Activated CD8-positive, alpha-beta memory T cell treated with anti-CD3 and anti-CD28 coated beads for 4 hours (primary cell): ENCODE data around the gene MEGF8.
"Not testable (repeated sequence)": the region's sequence is repeated elsewhere in the genome, so short reads cannot be mapped to it uniquely, and the experiment has no call there.

Source experiments
- DNase-seq, 2 donors: peaks; one replicate each; pipeline ENCODE4 v3.0.0-alpha.2; 2020; ENCODE audit warnings: low read depth in 2 of 2

The MEGF8 gene

DNA sequence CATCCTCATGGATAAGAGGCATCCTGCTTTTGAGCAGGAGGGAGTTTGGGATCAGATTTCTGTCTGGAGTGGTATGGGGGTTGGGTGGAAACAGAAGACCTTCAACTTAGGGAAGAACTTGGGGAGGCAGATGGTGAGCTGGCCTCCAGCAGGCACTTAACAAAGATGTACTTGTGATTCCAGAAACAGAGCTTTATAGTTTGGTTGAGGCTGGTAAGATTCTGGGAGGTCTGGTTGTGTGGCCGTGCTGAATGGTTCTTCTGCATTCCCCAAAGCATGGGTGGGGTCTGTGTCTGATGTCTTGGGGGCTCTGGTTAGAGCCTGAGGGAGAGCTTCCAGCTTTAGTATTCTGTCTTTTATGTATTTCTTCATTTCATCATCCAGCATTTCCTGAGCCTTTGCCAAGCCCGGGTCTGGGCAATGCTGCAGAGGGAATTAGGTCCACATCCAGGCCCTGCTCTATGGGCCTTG is 4.8 kb downstream of the MEGF8 start:
- DNase-seq, result no peak

DNA sequence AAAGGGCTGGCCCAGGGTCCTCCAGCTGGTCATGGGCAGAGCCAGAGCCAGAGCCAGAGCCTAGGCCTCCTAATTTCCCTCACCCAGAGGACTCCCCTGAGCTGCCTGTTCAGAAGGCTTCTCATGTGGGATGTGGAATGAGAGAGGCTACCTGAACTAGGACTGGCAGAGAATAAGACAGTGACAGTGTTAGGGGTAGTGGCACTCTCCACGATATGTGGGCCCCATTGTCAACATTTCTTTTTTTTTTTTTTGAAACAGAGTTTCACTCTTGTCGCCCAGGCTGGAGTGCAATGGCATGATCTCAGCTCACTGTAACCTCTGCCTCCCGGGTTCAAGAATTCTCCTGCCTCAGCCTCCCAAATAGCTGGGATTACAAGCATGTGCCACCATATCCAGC is 5.9 kb downstream of the MEGF8 start:
- DNase-seq, result not testable (repeated sequence)

DNA sequence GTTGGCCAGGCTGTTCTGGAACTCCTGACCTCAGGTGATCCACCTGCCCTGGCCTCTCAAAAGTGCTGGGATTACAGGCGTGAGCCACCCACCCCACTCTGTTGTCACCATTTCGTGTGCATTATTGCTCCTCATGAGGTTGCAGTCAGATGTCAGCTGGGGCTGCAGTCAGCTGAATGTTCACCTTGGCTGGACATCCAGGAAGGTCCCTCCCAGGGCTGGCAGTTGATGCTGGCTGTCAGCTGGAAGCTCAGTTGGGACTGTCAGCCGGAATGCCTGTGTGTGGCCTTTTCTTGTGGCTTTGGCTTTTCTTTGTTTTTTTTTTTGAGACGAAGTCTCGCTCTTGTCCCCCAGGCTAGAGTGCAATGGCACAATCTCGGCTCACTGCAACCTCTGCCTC is 6.6 kb downstream of the MEGF8 start:
- DNase-seq, result no peak

DNA sequence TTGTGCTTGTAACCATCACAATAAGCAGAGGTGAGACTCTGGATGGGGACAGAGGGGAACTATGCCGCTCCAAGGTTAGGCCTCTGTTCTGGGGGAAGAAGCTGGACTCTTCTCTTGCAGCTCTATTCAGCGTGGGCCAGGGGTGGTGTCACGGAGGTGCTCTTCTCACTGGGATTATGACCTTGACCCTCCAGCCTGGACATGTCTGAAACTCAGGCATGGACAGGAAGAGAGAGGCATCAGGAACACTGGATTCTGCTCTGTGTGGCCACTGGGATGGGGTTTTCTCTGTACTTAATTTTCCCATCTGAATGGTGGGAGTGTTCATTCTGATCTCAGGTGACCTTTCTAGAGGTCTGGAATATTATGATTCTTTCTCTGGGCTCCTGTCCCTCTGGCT is 7.6 kb downstream of the MEGF8 start:
- no peak for DNase-seq

DNA sequence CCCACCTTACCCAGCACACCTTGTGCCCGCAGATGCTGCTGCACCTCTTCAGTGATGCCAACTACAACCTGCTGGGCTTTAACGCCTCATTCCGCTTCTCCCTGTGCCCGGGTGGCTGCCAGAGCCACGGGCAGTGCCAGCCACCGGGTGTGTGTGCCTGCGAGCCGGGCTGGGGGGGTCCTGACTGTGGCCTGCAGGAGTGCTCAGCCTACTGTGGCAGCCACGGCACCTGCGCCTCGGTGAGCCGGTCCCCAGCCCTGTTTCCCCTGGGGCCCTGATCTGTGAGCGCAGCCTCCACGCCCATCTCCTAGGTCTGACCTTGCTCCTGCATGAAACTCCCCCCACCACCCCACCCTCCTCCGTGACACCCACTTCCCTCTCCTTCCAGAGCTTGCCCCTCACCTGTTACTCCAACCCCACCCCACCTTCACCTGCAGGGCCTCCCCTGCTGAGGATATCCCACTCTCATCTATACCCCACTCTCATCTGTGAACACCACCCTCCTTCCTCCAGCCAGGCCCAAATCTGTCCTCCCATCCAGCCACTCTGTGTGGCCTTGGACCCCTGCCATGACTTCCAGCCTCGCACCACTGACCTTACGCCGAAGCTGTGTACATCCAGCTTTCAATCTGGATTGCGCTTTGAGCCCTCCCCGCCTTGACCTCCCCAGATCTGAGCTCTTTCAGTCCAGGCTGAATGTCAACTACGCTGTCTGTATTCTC is 8.7 kb downstream of the MEGF8 start:
- no peak for DNase-seq

DNA sequence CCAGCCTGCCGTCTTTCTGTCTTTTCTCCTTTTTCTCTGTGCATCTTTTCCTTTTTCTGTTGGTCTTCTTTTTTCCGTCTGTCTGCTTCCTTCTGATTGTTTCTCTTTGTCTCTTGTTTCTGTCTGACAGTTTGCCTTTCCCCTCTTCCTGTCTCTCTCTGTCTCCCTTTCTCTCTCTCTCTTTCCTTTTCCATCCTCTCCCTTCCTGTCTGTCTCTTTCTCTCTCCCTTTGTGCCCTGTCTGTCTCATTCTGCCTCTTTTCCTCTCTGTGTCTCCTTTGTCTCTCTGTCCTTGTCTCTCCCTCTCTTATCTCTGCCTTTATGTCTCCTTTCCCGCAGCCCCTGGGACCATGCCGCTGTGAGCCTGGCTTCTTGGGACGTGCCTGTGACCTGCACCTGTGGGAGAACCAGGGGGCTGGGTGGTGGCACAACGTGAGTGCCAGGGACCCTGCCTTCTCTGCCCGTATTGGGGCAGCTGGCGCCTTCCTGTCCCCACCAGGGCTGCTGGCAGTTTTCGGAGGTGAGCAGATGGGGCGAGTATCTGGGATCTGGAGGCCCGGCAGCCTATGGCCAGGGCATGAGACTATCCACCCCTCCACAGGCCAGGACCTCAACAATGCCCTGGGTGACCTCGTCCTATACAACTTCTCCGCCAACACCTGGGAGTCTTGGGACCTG is 9.4 kb downstream of the MEGF8 start:
- DNase-seq, result no peak

DNA sequence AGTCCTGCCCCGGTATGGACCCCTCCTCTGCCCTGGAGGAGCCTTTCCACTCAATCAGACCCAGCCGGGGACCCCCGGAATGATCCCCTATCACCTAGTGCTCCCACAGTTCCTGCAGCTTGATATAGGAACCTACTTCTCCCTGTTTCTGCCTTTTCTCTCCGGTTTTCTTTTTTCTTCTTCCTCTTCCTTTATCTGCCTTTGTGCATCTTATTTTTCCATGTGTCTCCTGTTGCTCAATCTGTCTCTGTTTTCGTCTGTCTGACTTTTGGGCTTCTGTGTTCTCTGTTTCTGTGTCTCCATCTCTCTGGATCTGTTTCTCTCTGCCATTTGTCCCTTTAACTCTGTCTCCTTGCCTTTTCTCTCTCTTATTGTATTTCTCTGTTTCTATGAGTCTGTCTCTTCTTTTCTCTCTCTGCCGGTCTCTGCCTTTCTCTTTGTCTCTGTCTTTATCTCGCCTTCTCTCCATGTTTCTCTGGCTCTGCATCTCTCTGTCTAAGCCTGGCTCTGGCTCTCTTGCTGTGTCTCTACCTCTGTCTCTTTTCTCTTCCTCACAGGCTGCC is 10.0 kb downstream of the MEGF8 start:
- no peak for DNase-seq

DNA sequence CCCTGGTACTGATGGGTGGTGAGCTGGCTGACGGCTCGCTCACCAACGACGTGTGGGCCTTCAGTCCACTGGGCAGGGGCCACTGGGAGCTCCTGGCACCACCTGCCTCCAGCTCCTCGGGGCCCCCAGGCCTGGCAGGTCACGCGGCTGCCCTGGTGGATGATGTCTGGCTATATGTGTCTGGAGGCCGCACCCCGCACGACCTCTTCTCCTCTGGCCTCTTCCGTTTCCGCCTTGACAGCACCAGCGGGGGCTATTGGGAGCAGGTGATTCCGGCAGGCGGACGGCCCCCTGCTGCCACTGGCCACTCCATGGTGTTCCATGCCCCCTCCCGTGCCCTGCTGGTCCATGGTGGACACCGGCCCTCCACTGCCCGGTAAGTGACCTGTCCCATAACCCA is 10.5 kb downstream of the MEGF8 start:
- DNase-seq, result no peak

DNA sequence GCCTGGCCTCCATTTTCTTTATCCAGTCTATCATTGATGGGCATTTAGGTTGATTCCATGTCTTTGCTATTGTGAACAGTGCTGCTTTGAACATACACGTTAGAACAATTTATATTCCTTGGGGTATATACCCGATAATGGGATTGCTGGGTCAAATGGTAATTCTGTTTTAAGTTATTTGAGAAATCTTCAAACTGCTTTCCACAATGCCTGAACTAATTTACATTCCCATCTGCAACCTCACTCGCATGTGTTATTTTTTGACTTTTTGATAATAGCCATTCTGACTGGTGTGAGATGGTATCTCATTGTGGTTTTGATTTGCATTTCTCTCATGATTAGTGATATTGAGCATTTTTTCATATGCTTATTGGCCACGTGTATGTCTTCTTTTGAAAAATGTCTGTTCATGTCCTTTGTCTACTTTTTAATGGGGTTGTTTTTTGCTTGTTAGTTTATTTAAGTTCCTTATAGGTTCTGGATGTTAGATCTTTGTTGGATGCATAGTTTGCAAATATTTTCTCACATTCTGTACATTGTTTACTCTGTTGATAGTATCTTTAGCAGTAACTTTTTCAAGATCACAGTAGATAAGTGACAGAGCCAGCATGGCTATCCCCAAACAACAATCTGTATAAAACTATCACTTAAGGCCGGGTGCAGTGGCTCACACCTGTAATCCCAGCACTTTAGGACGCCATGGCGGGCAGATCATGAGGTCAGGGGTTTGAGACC is 13.9 kb downstream of the MEGF8 start:
- not testable (repeated sequence) for DNase-seq

DNA sequence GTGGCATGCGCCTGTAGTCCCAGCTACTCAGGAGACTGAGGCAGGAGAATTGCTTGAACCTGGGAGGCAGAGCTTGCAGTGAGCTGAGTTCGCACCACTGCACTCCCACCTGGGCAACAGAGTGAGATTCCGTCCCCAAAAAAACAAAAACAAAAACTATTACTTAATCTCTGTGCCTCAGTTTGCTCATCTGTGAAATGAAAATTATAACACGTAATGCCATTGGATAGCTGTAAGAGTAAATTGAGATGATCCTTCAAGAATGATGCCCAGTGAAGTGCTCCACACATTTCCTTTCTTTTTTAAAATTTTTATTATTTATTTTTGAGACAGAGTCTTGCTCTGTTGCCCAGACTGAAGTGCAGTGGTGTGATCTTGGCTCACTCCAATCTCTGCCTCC is 14.5 kb downstream of the MEGF8 start:
- not testable (repeated sequence) for DNase-seq

DNA sequence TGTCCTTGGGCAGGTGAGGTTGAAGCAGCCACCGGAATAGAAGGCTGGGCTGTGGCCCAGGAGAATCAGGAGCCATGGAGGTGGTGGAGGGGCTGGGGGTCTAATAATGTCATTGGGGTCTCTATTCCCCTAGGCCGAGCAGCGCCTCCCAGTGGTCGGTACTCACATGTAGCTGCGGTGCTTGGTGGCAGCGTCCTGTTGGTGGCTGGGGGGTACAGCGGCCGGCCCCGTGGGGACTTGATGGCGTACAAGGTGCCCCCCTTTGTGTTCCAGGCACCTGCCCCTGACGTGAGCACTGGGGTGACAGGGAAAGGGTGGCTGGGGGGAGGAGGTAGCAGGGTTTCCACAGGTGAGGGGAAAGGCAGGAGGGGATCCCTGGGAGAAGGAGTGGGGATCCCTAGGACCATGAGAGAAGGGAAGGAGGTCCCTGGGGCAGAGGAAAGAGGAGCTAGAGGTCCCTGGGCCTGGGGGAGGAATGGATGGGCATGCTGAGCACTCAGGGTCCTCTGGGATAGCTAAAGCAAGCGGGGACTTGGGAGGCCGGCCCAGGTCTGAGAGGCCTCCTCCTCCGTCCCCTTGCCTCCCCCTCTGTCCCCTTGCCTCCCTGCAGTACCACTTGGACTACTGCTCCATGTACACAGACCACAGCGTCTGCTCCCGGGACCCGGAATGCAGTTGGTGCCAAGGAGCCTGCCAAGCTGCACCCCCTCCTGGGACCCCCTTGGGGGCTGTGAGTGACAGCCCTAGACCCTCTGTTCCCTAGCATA is 18.1 kb downstream of the MEGF8 start:
- no peak for DNase-seq

DNA sequence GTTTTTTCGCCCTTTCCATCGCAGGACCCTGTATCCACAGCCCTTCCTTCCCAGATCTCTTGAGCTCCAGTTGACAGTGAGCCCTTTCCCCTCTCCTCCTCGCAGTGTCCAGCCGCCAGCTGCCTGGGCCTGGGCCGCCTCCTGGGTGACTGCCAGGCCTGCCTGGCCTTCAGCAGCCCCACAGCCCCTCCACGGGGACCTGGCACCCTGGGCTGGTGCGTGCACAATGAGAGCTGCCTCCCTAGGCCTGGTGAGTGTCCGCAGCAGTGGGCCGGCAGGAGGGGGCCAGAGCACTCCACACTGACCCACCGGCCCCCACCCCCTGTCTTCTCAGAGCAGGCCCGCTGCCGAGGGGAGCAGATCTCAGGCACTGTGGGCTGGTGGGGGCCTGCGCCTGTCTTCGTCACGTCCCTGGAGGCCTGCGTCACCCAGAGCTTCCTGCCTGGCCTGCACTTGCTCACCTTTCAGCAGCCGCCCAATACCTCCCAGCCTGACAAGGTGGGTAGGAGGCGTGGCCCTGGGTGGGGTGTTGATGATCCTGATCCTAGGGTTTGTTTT is 19.0 kb downstream of the MEGF8 start:
- no peak for DNase-seq

DNA sequence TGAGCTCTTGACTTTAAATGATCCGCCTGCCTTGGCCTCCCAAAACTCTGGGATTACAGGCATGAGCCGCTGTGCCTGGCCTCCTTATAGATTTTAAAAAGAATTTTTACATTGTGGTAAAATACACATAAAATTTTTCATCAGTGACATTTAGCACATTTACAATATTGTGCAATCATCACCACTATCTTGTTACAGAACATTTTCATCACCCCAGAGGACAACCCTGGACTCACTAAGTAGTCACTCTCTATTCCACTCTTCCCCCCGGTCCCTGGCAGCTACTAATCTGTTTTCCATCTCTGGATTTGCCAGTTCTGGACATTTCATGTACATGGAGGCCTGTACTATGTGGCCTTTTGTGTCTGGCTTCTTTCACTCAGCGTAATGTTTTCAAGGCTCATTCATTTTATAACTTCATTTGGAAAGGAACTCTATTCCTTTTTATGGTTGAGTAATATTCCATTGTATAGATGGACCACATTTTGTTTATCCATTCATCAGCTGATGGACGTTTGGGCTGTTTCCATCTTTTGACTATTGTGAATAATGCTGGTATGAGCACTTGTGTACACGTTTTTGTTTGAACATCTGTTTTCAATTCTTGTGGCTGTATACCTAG is 19.9 kb downstream of the MEGF8 start:
- DNase-seq, result no peak

DNA sequence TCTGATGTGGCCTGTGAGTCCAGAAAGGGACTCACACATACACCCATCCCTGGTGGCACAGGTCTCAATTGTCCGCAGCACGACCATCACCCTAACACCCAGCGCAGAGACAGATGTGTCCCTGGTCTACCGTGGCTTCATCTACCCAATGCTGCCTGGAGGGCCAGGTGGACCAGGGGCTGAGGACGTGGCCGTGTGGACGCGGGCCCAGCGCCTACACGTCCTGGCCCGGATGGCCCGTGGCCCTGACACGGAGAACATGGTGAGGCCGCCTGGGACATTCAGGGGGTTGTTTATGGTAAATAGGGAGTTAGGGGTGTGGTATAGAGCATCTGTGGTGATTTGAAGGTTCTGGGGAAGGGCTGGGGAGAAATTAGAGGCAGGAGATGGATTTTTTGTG is 22.8 kb downstream of the MEGF8 start:
- DNase-seq, result no peak

DNA sequence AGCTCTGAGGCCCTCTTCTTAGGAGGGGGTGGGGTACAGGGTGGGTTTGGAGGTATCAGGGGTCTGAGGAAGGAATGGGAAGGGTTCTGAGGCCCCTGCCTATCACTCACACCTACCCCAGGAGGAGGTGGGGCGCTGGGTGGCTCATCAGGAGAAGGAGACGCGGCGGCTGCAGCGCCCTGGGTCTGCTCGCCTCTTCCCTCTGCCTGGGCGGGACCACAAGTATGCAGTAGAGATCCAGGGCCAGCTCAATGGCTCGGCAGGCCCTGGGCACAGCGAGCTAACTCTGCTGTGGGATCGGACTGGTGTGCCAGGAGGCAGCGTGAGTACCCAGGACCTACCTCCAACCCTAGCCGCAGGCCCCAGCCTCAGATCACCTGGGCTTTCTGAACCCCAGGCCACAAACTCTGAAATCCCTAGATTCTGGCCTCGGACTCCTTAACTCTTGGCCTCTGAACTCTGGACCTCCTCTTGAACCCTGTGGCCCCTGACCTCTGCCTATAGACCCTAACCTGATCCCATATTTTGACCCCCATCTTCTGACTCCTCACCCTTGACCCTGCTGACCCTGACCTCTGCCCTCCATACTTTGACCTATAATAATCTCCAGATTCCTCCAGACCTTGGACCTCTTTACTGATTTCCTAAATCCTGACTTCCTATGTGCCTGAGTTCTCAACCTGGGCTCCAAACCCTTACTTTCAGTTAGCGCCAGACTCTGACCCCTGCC is 24.1 kb downstream of the MEGF8 start:
- no peak for DNase-seq

DNA sequence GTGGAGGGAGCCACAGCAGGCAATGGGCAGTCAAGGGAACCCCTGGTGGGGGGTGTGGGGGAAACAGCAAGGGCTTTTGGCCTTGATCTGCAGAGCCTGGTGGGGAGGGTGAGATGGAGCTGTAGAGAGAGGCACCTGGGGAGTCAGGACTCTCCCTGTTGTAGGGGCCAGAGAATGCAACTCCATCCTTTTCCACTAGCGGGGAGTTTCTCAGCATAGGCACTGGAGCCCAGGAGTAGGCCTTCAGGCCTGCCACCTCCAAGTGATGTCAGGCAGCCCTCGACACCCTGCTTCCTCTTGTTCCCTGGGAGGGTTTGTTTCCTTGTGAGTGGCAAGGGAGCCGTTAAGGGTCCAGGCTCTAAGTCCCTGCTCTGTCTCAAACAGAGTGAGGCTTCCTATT is 25.0 kb downstream of the MEGF8 start:
- no peak for DNase-seq

DNA sequence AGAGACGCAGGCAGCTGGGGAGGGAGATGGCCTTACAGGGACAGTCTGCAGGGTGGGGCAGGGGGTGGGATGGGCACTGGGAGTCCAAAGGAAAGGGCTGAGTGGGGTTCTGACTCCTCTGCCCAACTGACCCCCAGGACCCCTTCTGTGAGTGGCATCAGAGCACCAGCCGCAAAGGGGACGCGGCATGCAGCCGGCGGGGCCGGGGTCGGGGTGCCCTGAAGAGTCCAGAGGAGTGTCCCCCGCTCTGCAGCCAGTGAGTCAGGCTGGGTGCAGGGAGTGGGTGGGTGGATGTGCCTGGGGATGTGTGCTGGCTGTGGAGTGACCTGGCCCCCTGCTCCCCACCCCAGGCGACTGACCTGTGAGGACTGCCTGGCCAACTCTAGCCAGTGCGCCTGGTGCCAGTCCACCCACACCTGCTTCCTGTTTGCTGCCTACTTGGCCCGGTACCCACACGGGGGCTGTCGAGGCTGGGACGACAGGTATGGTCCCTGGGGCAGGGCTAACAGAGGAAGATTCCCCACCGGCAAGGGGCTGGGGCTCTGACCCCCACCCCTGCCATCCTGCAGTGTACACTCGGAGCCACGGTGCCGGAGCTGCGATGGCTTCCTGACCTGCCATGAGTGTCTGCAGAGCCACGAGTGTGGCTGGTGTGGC is 25.8 kb downstream of the MEGF8 start:
- DNase-seq, result no peak

DNA sequence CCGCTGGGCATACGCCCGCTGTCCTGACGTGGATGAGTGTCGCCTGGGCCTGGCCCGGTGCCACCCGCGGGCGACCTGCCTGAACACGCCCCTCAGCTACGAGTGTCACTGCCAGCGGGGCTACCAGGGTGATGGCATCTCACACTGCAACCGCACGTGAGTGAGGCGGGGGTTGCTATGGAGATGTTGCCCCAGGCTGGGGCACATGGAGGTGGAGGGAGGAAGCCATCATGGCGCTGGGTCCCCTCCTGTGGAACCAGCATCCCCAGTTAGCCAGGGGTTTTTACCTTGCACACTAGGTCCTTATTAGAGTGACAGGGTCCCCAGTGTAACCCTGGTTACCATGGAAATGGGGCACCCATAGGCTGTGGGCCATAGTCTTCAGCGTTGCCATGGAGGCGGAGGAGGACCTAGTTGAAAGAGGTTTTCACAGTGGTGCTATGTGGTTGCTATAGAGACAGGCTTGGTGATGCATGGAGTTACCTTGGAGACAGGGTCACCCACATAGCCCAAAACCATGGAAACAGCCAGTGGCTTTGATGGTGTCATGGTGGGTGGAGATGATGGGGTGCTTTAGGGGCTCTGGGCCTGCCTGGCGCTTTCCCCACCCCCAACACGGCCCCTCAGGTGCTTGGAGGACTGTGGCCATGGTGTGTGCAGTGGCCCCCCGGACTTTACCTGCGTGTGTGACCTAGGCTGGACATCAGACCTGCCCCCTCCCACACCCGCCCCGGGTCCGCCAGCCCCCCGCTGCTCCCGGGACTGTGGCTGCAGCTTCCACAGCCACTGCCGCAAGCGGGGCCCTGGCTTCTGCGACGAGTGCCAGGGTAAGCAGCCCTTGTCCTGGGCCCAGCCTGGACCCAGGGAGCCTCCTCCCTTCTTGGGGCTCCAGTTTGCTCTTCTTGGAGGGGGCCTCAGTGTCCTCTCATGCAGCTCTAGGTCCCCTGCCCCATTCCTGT is 27.1 kb downstream of the MEGF8 start:
- no peak for DNase-seq
